Vagina (tissue), 2 donors: ENCODE measurements around the gene NUP88. TPM values are rescaled to one million over a fixed set of nuclear protein-coding genes. Genes with fewer than 3 reads are reported as not detected.

Experiments used
- DNase-seq, 2 donors: peaks; one replicate each; pipeline ENCODE4 v3.0.0-alpha.2; 2017; ENCODE audit errors: extremely low spot score in 2 of 2
- H3K27ac ChIP-seq: fragments of 200-600 bp; sonication (generic); one replicate; pipeline ENCODE4 v1.5.1; 2019
- H3K27me3 ChIP-seq: fragments of 200-600 bp; sonication (generic); one replicate; pipeline ENCODE4 v1.5.1; 2019
- H3K36me3 ChIP-seq, 2 donors: fragments of 200-600 bp; sonication (generic); one replicate each; pipeline ENCODE4 v1.5.1; 2017 to 2019
- H3K4me1 ChIP-seq: fragments of 200-600 bp; sonication (generic); one replicate; pipeline ENCODE4 v1.5.1; 2019
- H3K4me3 ChIP-seq, 2 donors: fragments of 200-600 bp; sonication (generic); 1 replicate in 1 of 2; 2 replicates in 1 of 2; pipeline ENCODE4 v1.5.1; 2016 to 2019
- H3K9me3 ChIP-seq: fragments of 200-600 bp; sonication (generic); one replicate; pipeline ENCODE4 v1.5.1; 2019
- CTCF ChIP-seq, 3 experiments: fragments of 450-650 bp in 2 of 3; fragments of 200-600 bp in 1 of 3; sonication (generic) in 1 of 3; IDR thresholded peaks; one replicate each; pipeline ENCODE4 v1.5.1; 2017 to 2019; ENCODE audit warnings: antibody characterized with exemption in 3 of 3, mild to moderate bottlenecking in 2 of 3, moderate library complexity in 2 of 3
- POLR2A ChIP-seq, 2 donors: fragments of 450-650 bp; IDR thresholded peaks; one replicate each; pipeline ENCODE4 v1.6.1; 2017; ENCODE audit warnings: antibody characterized with exemption in 2 of 2, mild to moderate bottlenecking in 2 of 2, moderate library complexity in 2 of 2
- POLR2AphosphoS5 ChIP-seq, 2 donors: sonication (generic); formaldehyde crosslinking; IDR thresholded peaks; one replicate each; pipeline ENCODE4 v1.9.0; 2017; ENCODE audit warnings: antibody characterized with exemption in 2 of 2, mild to moderate bottlenecking in 2 of 2, low read depth in 1 of 2; ENCODE audit not compliant: insufficient read depth in 1 of 2
- intact Hi-C: fragments of 100-400 bp; cut with DNase I; formaldehyde crosslinking; loops from one replicate; pipeline ENCODE4 v1.15.1; 2023
- total RNA-seq: library from RNA; depleted of rRNA; stranded (reverse); fragments of >200 nt; gene quantifications from one replicate; pipeline ENCODE4 v1.2.3, GENCODE V29; 2016

The NUP88 gene
- total RNA-seq, 1 donor from 2014 or later: 72.2 TPM

GRCh38 chr17:5364156-5364555 is 55.3 kb downstream of the NUP88 start:
- Histone ChIP-seq H3K4me1 (peaks cover 5% of the 10 kb centered on the region), H3K9me3 (no peaks in the 10 kb centered on the region), H3K4me3 (no peak overlapping the region), H3K27me3 (no peaks in the 10 kb centered on the region), H3K27ac (no peak overlapping the region), H3K36me3 (peaks cover 0 to 34% of the 10 kb centered on the region in 2 donors)
- intact Hi-C loops: no loop called here
- no peak for TF ChIP-seq POLR2AphosphoS5 (IDR thresholded peaks at IDR 0.05; ENCODE audit: insufficient read depth in 1 of 2, low read depth in 1 of 2)
- TF ChIP-seq CTCF (IDR thresholded peaks at IDR 0.05): no peak
- TF ChIP-seq POLR2A (IDR thresholded peaks at IDR 0.05): no peak
- DNase-seq: no peak

- TF ChIP-seq CTCF (IDR thresholded peaks at IDR 0.05): no peak
- TF ChIP-seq POLR2A (IDR thresholded peaks at IDR 0.05): no peak
- TF ChIP-seq POLR2AphosphoS5 (IDR thresholded peaks at IDR 0.05; ENCODE audit: insufficient read depth in 1 of 2, low read depth in 1 of 2): no peak
- intact Hi-C loops: no loop called here
- no peaks in the 10 kb centered on the region for H3K27me3 ChIP-seq
- H3K36me3 ChIP-seq: peaks cover 0 to 39% of the 10 kb centered on the region in 2 donors
- no peaks in the 10 kb centered on the region for H3K9me3 ChIP-seq
- H3K4me1 ChIP-seq: peaks cover 5% of the 10 kb centered on the region
- no peak overlapping the region for H3K4me3 ChIP-seq
- DNase-seq: no peak
- H3K27ac ChIP-seq: no peak overlapping the region
Measured at GRCh38 chr17:5362162-5362811, 57.2 kb downstream of the NUP88 start.

- H3K27me3 ChIP-seq: no peaks in the 10 kb centered on the region
- intact Hi-C loops: no loop called here
- H3K36me3 ChIP-seq: peaks cover 0 to 47% of the 10 kb centered on the region in 2 donors
- no peak for TF ChIP-seq CTCF (IDR thresholded peaks at IDR 0.05)
- TF ChIP-seq POLR2AphosphoS5 (IDR thresholded peaks at IDR 0.05; ENCODE audit: insufficient read depth in 1 of 2, low read depth in 1 of 2): no peak
- TF ChIP-seq POLR2A (IDR thresholded peaks at IDR 0.05): no peak
- DNase-seq: no peak
- peaks cover 5% of the 10 kb centered on the region for H3K4me1 ChIP-seq
- no peak overlapping the region for H3K4me3 ChIP-seq
- no peak overlapping the region for H3K27ac ChIP-seq
- no peaks in the 10 kb centered on the region for H3K9me3 ChIP-seq
Measured at GRCh38 chr17:5361426-5361825, 58.0 kb downstream of the NUP88 start.

GRCh38 chr17:5355421-5356129 is 63.9 kb downstream of the NUP88 start:
- H3K4me3 ChIP-seq: no peak overlapping the region
- no peaks in the 10 kb centered on the region for H3K9me3 ChIP-seq
- intact Hi-C loops: no loop called here
- no peaks in the 10 kb centered on the region for H3K4me1 ChIP-seq
- peaks cover 5 to 58% of the 10 kb centered on the region in 2 donors for H3K36me3 ChIP-seq
- H3K27me3 ChIP-seq: no peaks in the 10 kb centered on the region
- no peak overlapping the region for H3K27ac ChIP-seq
- TF ChIP-seq POLR2A (IDR thresholded peaks at IDR 0.05) (no peak), POLR2AphosphoS5 (IDR thresholded peaks at IDR 0.05; ENCODE audit: insufficient read depth in 1 of 2, low read depth in 1 of 2) (no peak), CTCF (IDR thresholded peaks at IDR 0.05) (no peak)
- no peak for DNase-seq

GRCh38 chr17:5354886-5355415 is 64.5 kb downstream of the NUP88 start:
- peaks cover 5 to 64% of the 10 kb centered on the region in 2 donors for H3K36me3 ChIP-seq
- no peak overlapping the region for H3K27ac ChIP-seq

More at GRCh38 chr17:5354886-5355415, 64.5 kb downstream of the NUP88 start:
- Histone ChIP-seq H3K4me1 (no peaks in the 10 kb centered on the region), H3K27me3 (no peaks in the 10 kb centered on the region), H3K9me3 (no peaks in the 10 kb centered on the region), H3K4me3 (no peak overlapping the region)
- intact Hi-C loops: no loop called here
- DNase-seq: no peak
- no peak for TF ChIP-seq CTCF (IDR thresholded peaks at IDR 0.05)
- TF ChIP-seq POLR2AphosphoS5 (IDR thresholded peaks at IDR 0.05; ENCODE audit: insufficient read depth in 1 of 2, low read depth in 1 of 2): no peak
- no peak for TF ChIP-seq POLR2A (IDR thresholded peaks at IDR 0.05)
